ENCODE data around the gene CHFR. TPM values are rescaled to one million over a fixed set of nuclear protein-coding genes. Genes with fewer than 3 reads are reported as not detected.

The CHFR gene
- total and polyA plus RNA-seq, 2 of the 4 experiments (the other 2 are of a cell fraction), result 13.4 to 35.3 TPM

GRCh38 chr12:132801741-132802140, 85.7 kb downstream of the CHFR start:
- Histone ChIP-seq H3K56ac (ENCODE audit: extremely low read depth, insufficient read depth, low read length) (no peak overlapping the region), H3K14ac (replicated peaks; ENCODE audit: low read depth, low read length) (no peak overlapping the region), H2AFZ (replicated peaks; ENCODE audit: low read length, poor library complexity) (peak overlapping the region; percentile 11), H2BK20ac (ENCODE audit: low read depth, low read length) (no peak overlapping the region), H2AK9ac (replicated peaks; ENCODE audit: low read depth, low read length, poor library complexity) (no peak overlapping the region), H3K9ac (ENCODE audit: low read depth, low read length) (no peak overlapping the region), H2BK15ac (ENCODE audit: low read depth, low read length) (no peak overlapping the region), H4K20me1 (ENCODE audit: insufficient read depth, low read length) (peaks cover 68% of the 10 kb centered on the region), H3K4me2 (ENCODE audit: low read depth, low read length) (no peak overlapping the region), H3K4ac (ENCODE audit: low read depth, low read length) (no peak overlapping the region), H4K91ac (ENCODE audit: insufficient read depth, low read depth, low read length) (no peak overlapping the region), H3K27me3 (ENCODE audit: control insufficient read depth, insufficient read depth, low read length) (no peaks in the 10 kb centered on the region), H2AK5ac (ENCODE audit: low read depth, low read length) (no peak overlapping the region), H3K27ac (ENCODE audit: insufficient read depth, low read length) (no peak overlapping the region), H3K4me1 (ENCODE audit: control insufficient read depth, insufficient read depth, low read length) (no peaks in the 10 kb centered on the region), H2BK120ac (ENCODE audit: low read depth, low read length) (no peak overlapping the region), H3K18ac (ENCODE audit: low read depth, low read length) (no peak overlapping the region), H3K4me3 (ENCODE audit: insufficient read depth, low read depth, low read length) (no peak overlapping the region), H3K9me1 (ENCODE audit: insufficient read depth, low read length) (peaks cover 4% of the 10 kb centered on the region), H3K79me1 (ENCODE audit: low read depth in 1 of 2, low read length in 2 of 2) (peaks cover 25 to 68% of the 10 kb centered on the region in 2 experiments), H4K8ac (ENCODE audit: low read depth in 2 of 2, low read length in 2 of 2) (no peak overlapping the region), H3K9me3 (ENCODE audit: control insufficient read depth, insufficient read depth, low read length) (no peaks in the 10 kb centered on the region), H3K23ac (ENCODE audit: low read depth, low read length) (no peak overlapping the region), H3K36me3 (ENCODE audit: control insufficient read depth, insufficient read depth, low read length) (peaks cover 85% of the 10 kb centered on the region), H2BK5ac (ENCODE audit: low read depth, low read length, poor library complexity, severe bottlenecking) (no peak overlapping the region), H4K5ac (ENCODE audit: low read depth, low read length) (no peak overlapping the region)
- no peak for DNase-seq
- ChIA-PET CTCF (no interaction called here), POLR2A (ENCODE audit: unreplicated experiment) (no interaction called here)
- no peak for ATAC-seq (ENCODE audit: low read depth)
- dilution Hi-C loops (cut with HindIII; ENCODE audit: low sequenced_read_pairs, unreplicated experiment), result no loop called here
- 94% methylated on average over 14 of the region's 28 CpGs; no CpG with 5 or more reads in 1 of the 2 experiments for WGBS, 2 experiments (ENCODE audit: extremely low coverage in 2 of 2, insufficient read length in 1 of 2)
- no TSS peak for BruUV-seq (replicated peaks)
- intact Hi-C loops (cut with micrococcal nuclease), result no loop called here
- in situ Hi-C loops (cut with MboI; ENCODE audit: low sequenced_read_pairs), result no loop called here
- no peak for TF ChIP-seq USF2 (IDR thresholded peaks at IDR 0.05; ENCODE audit: low read depth, low read length)
- TF ChIP-seq MXI1 (IDR thresholded peaks at IDR 0.05; ENCODE audit: borderline replicate concordance, low read depth, low read length), result no peak
- no peak for TF ChIP-seq BHLHE40 (IDR thresholded peaks at IDR 0.05; ENCODE audit: low read depth, low read length)
- TF ChIP-seq CEBPB (IDR thresholded peaks at IDR 0.05; ENCODE audit: low read depth, low read length), result no peak
- TF ChIP-seq FOS (IDR thresholded peaks at IDR 0.05; ENCODE audit: low read depth, low read length), result no peak
- no peak for TF ChIP-seq RCOR1 (IDR thresholded peaks at IDR 0.05; ENCODE audit: insufficient replicate concordance, low read length)
- TF ChIP-seq NFE2L2 (IDR thresholded peaks at IDR 0.05; ENCODE audit: low read depth, low read length), result no peak
- no peak for TF ChIP-seq RFX5 (IDR thresholded peaks at IDR 0.05; ENCODE audit: low read depth, low read length)
